OCI-LY7 (cell line): ENCODE measurements around the gene ULBP1.

ENCODE experiments used
- EZH2phosphoT487 ChIP-seq: fragments of 200-600 bp; sonication (generic); IDR thresholded peaks from 2 replicates; pipeline ENCODE4 v1.6.1; 2018; ENCODE audit warnings: low read depth, borderline replicate concordance, mild to moderate bottlenecking, mixed run types, antibody characterized with exemption, low read length, moderate library complexity, mixed read lengths
- TF ChIP-seq, protein P1 (sequence below): fragments of 200-600 bp; sonication (generic); conservative IDR thresholded peaks from 2 replicates; pipeline ENCODE4 v1.5.1; 2014; ENCODE audit warnings: mild to moderate bottlenecking, antibody characterized with exemption, low read length, moderate library complexity, mixed read lengths

DNA sequence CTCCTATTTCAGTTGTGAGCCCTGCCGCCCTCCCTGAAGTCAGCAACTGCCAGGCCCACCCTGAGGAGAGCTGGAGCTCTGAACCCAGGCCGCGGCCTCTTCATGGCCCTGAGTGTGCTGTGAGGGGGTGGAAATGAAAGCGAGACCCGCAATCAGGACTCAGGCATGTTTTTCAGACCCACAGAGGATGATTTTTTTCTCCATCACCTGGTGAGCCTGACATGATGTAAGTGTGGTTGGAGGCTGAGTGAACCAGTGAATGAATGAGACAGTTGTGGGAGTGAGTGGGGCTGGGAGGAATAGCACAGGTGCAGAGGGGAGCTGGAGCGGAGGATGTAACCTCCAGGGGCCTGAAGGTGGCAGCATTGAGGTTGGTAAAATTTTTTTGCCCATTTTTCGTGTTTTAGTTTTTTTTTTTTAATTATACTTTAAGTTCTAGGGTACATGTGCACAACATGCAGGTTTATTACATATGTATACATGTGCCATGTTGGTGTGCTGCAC is 43.3 kb downstream of the ULBP1 start:
- TF ChIP-seq, protein P1, sequence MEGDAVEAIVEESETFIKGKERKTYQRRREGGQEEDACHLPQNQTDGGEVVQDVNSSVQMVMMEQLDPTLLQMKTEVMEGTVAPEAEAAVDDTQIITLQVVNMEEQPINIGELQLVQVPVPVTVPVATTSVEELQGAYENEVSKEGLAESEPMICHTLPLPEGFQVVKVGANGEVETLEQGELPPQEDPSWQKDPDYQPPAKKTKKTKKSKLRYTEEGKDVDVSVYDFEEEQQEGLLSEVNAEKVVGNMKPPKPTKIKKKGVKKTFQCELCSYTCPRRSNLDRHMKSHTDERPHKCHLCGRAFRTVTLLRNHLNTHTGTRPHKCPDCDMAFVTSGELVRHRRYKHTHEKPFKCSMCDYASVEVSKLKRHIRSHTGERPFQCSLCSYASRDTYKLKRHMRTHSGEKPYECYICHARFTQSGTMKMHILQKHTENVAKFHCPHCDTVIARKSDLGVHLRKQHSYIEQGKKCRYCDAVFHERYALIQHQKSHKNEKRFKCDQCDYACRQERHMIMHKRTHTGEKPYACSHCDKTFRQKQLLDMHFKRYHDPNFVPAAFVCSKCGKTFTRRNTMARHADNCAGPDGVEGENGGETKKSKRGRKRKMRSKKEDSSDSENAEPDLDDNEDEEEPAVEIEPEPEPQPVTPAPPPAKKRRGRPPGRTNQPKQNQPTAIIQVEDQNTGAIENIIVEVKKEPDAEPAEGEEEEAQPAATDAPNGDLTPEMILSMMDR, result peak; percentile 76
- no peak for TF ChIP-seq EZH2phosphoT487
